K562 (cell line): ENCODE results near the gene POLR3C. TPM values are rescaled to one million over a fixed set of nuclear protein-coding genes. Genes with fewer than 3 reads are reported as not detected.

Experiments
- ADNP ChIP-seq: fragments of 200-800 bp; sonication (Bioruptor generic); IDR thresholded peaks from 2 replicates; pipeline ENCODE4 v1.6.1; 2016; ENCODE audit warnings: missing genetic modification characterization, missing compliant biosample characterization
- FOXA1 ChIP-seq: fragments of 450-650 bp; IDR thresholded peaks from 2 replicates; pipeline ENCODE4 v1.6.1; 2016; ENCODE audit warnings: mild to moderate bottlenecking, borderline replicate concordance
- HNRNPLL ChIP-seq: fragments of 200-400 bp; formaldehyde crosslinking; IDR thresholded peaks from 2 replicates; pipeline ENCODE4 v1.6.1; 2017; ENCODE audit warnings: low read length, low read depth, mild to moderate bottlenecking; ENCODE audit not compliant: poor library complexity, severe bottlenecking
- MAFG ChIP-seq: fragments of 450-650 bp; conservative IDR thresholded peaks from 2 replicates; pipeline ENCODE4 v1.6.1; 2016; ENCODE audit warnings: missing genetic modification characterization, missing compliant biosample characterization
- MEIS2 ChIP-seq: fragments of 450-650 bp; IDR thresholded peaks from 2 replicates; pipeline ENCODE4 v1.6.1; 2014; ENCODE audit warnings: mild to moderate bottlenecking; ENCODE audit not compliant: partially characterized antibody
- MTA3 ChIP-seq: fragments of 450-650 bp; formaldehyde crosslinking; IDR thresholded peaks from 2 replicates; pipeline ENCODE4 v1.6.1; 2017; ENCODE audit warnings: mild to moderate bottlenecking, borderline replicate concordance
- NFRKB ChIP-seq: fragments of 450-650 bp; IDR thresholded peaks from 2 replicates; pipeline ENCODE4 v1.6.1; 2016; ENCODE audit warnings: low read depth
- RNF219 ChIP-seq: fragments of 250-450 bp; sonication (Bioruptor Pico); IDR thresholded peaks from 2 replicates; pipeline ENCODE4 v1.5.0; 2022; ENCODE audit warnings: mild to moderate bottlenecking
- SNRNP70 ChIP-seq: fragments of 200-400 bp; formaldehyde crosslinking; optimal IDR thresholded peaks from 2 replicates; pipeline ENCODE3; 2017; ENCODE audit warnings: low read depth, low read length
- TAF7 ChIP-seq: fragments of 450-650 bp; IDR thresholded peaks from 2 replicates; pipeline ENCODE4 v1.6.1; 2016; ENCODE audit warnings: missing genetic modification characterization, missing compliant biosample characterization
- THAP7 ChIP-seq: fragments of 250-450 bp; sonication (Bioruptor Pico); IDR thresholded peaks from 2 replicates; pipeline ENCODE4 v1.5.0; 2021
- ZC3H8 ChIP-seq: fragments of 450-650 bp; IDR thresholded peaks from 2 replicates; pipeline ENCODE4 v1.6.1; 2017
- ZNF551 ChIP-seq: fragments of 250-450 bp; sonication (Bioruptor Pico); IDR thresholded peaks from 2 replicates; pipeline ENCODE4 v1.5.0; 2021; ENCODE audit warnings: mild to moderate bottlenecking, moderate library complexity
- polyA plus RNA-seq, 8 experiments: library from polyadenylated mRNA; depleted of rRNA in 4 of 8; stranded (reverse) in 5 of 8; unstranded in 3 of 8; fragments of >200 nt; fragmentation: Nextera tagmentation in 2 of 8; fragmentation: Illumina TruSeq in 1 of 8; extraction: Ambion mirVana in 2 of 8; extraction: Trizol in 1 of 8; gene quantifications; 2 replicates each; pipeline versions ENCODE4 v1.2.1 to v1.2.3, GENCODE V29; 2011 to 2014; ENCODE audit warnings: inconsistent platforms in 1 of 8, missing spikeins in 1 of 8
- total RNA-seq, 7 experiments: library from RNA; depleted of rRNA in 6 of 7; stranded (reverse); fragments of >200 nt in 6 of 7; fragmentation: Illumina TruSeq in 2 of 7; extraction: Trizol in 2 of 7; gene quantifications; 2 replicates each; pipeline versions ENCODE4 v1.2.1 to v1.2.3, GENCODE V29; 2011 to 2021; ENCODE audit warnings: low replicate concordance in 1 of 7
- TF ChIP-seq, protein P1 (sequence below): sonication (generic); formaldehyde crosslinking; IDR thresholded peaks from 2 replicates; pipeline ENCODE4 v1.8.1; 2022; ENCODE audit warnings: missing genetic modification reagents

The POLR3C gene
- total and polyA plus RNA-seq, 9 of the 15 experiments (the other 6 are each of a cell fraction or from before 2014, with no cell fraction given): 19.7 to 64.1 (median 45.2) TPM

GRCh38 chr1:145877923-145878486, 54.0 kb downstream of the POLR3C start (continued):
- TF ChIP-seq ZNF551 (CRISPR knock-in tag) (no peak), RNF219 (CRISPR knock-in tag) (no peak), FOXA1 (no peak), TAF7 (tag) (no peak), MEIS2 (no peak), HNRNPLL (no peak), MTA3 (no peak), THAP7 (CRISPR knock-in tag) (no peak), SNRNP70 (no peak), ADNP (tag) (no peak), ZC3H8 (no peak), NFRKB (no peak), MAFG (tag) (no peak)
- TF ChIP-seq, protein P1, sequence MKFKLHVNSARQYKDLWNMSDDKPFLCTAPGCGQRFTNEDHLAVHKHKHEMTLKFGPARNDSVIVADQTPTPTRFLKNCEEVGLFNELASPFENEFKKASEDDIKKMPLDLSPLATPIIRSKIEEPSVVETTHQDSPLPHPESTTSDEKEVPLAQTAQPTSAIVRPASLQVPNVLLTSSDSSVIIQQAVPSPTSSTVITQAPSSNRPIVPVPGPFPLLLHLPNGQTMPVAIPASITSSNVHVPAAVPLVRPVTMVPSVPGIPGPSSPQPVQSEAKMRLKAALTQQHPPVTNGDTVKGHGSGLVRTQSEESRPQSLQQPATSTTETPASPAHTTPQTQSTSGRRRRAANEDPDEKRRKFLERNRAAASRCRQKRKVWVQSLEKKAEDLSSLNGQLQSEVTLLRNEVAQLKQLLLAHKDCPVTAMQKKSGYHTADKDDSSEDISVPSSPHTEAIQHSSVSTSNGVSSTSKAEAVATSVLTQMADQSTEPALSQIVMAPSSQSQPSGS (CRISPR knock-in tag): no peak
